NCI-H1436 treated with DMSO at 0.1 percent for 48 hours (cell line): ENCODE measurements around the gene NUP85.
"Not testable (repeated sequence)": the region's sequence is repeated elsewhere in the genome, so short reads cannot be mapped to it uniquely, and the experiment has no call there.

Experiments
- DNase-seq: peaks from one replicate; lab custom pipeline; 2025; lab: John Stamatoyannopoulos, UW

Gene NUP85

GRCh38 chr17:75241996-75242460 is 36.5 kb downstream of the NUP85 start:
- DNase-seq: no peak

GRCh38 chr17:75242461-75243042 is 37.1 kb downstream of the NUP85 start:
- no peak for DNase-seq

- DNase-seq: no peak
These were observed 38.8 kb downstream of the NUP85 start for GRCh38 chr17:75244133-75244866.

- no peak for DNase-seq
These were observed 39.5 kb downstream of the NUP85 start for GRCh38 chr17:75245011-75245410.

- DNase-seq: no peak
These were observed 40.9 kb downstream of the NUP85 start for GRCh38 chr17:75246404-75246803.

GRCh38 chr17:75249564-75249963 is 44.1 kb downstream of the NUP85 start:
- no peak for DNase-seq

- no peak for DNase-seq
These were observed 44.6 kb downstream of the NUP85 start for GRCh38 chr17:75250009-75250471.

- DNase-seq: no peak
These were observed 46.7 kb downstream of the NUP85 start for GRCh38 chr17:75252039-75252816.

GRCh38 chr17:75255954-75256698 is 50.6 kb downstream of the NUP85 start:
- DNase-seq: not testable (repeated sequence)

GRCh38 chr17:75257228-75257627 is 51.7 kb downstream of the NUP85 start:
- DNase-seq: not testable (repeated sequence)

GRCh38 chr17:75260641-75261335 is 55.3 kb downstream of the NUP85 start:
- no peak for DNase-seq

- peak; percentile 65 for DNase-seq
These were observed 56.0 kb downstream of the NUP85 start, which contains the start of the genes GGA3 and MRPS7 for GRCh38 chr17:75261336-75262111. TSS of gene GGA3 (minus strand) at chr17:75261606. CDS start at chr17:75261587, 19 bp downstream. TSS of gene MRPS7 (plus strand) at chr17:75261879. CDS start at chr17:75261901, 22 bp downstream.

GRCh38 chr17:75262112-75262606 is 56.7 kb downstream of the NUP85 start:
- no peak for DNase-seq

- DNase-seq: no peak
These were observed 57.6 kb downstream of the NUP85 start for GRCh38 chr17:75263055-75263454.

- DNase-seq: no peak
These were observed 60.3 kb downstream of the NUP85 start for GRCh38 chr17:75265614-75266315.

GRCh38 chr17:75266316-75267152 is 61.1 kb downstream of the NUP85 start:
- DNase-seq: no peak

- DNase-seq: no peak
These were observed 61.6 kb downstream of the NUP85 start for GRCh38 chr17:75267153-75267410.

- no peak for DNase-seq
These were observed 62.1 kb downstream of the NUP85 start for GRCh38 chr17:75267411-75268232.
